Trophoblast cell (in vitro differentiated cells and primary cell): Measurements from ENCODE around the gene ELAVL1.
A peak's percentile ranks its signal among the peaks of the same experiment; 100 is the strongest.

ENCODE experiments used
- DNase-seq, 2 donors: peaks; one replicate each; pipeline ENCODE4 v3.0.0-alpha.2; 2016
- H2AFZ ChIP-seq: 2 replicates; pipeline ENCODE4 v1.6.1; 2013; ENCODE audit warnings: low read length, moderate library complexity, mild to moderate bottlenecking; ENCODE audit not compliant: insufficient read depth, poor library complexity
- H2AK5ac ChIP-seq: 2 replicates; pipeline ENCODE4 v1.6.1; 2013; ENCODE audit warnings: mild to moderate bottlenecking, low read length
- H2BK120ac ChIP-seq: 2 replicates; pipeline ENCODE4 v1.6.1; 2013; ENCODE audit warnings: low read length, mild to moderate bottlenecking, moderate library complexity; ENCODE audit not compliant: insufficient read depth, poor library complexity
- H2BK12ac ChIP-seq: 2 replicates; pipeline ENCODE4 v1.6.1; 2013; ENCODE audit warnings: mild to moderate bottlenecking, low read length, moderate library complexity
- H2BK5ac ChIP-seq: 2 replicates; pipeline ENCODE4 v1.6.1; 2013; ENCODE audit warnings: low read length, low read depth, moderate library complexity, mild to moderate bottlenecking; ENCODE audit not compliant: poor library complexity
- H3K14ac ChIP-seq: 2 replicates; pipeline ENCODE4 v1.6.1; 2013; ENCODE audit warnings: mild to moderate bottlenecking, low read length
- H3K18ac ChIP-seq: 2 replicates; pipeline ENCODE4 v1.6.1; 2013; ENCODE audit warnings: mild to moderate bottlenecking, low read length
- H3K23ac ChIP-seq: 2 replicates; pipeline ENCODE4 v1.6.1; 2013; ENCODE audit warnings: low read length
- H3K27ac ChIP-seq: 2 replicates; pipeline ENCODE4 v1.5.1; 2013; ENCODE audit warnings: low read depth, mild to moderate bottlenecking, inconsistent platforms, low read length, moderate library complexity
- H3K27me3 ChIP-seq: 2 replicates; pipeline ENCODE4 v1.6.1; 2013; ENCODE audit warnings: inconsistent platforms, mild to moderate bottlenecking, low read length, moderate library complexity; ENCODE audit not compliant: insufficient read depth
- H3K36me3 ChIP-seq, 2 experiments: 1 replicate in 1 of 2; 2 replicates in 1 of 2; pipeline ENCODE4 v1.6.1; 2013; ENCODE audit warnings: low read length in 2 of 2, mild to moderate bottlenecking in 2 of 2, moderate library complexity in 1 of 2; ENCODE audit not compliant: insufficient read depth in 2 of 2, control insufficient read depth in 1 of 2
- H3K4ac ChIP-seq: 2 replicates; pipeline ENCODE4 v1.6.1; 2013; ENCODE audit warnings: low read depth, mild to moderate bottlenecking, low read length, moderate library complexity
- H3K4me1 ChIP-seq, 2 experiments: 1 replicate in 1 of 2; 2 replicates in 1 of 2; pipeline ENCODE4 v1.6.1; 2013; ENCODE audit warnings: low read length in 2 of 2, mild to moderate bottlenecking in 2 of 2, moderate library complexity in 1 of 2; ENCODE audit not compliant: insufficient read depth in 2 of 2, control insufficient read depth in 1 of 2
- H3K4me2 ChIP-seq: 2 replicates; pipeline ENCODE4 v1.6.1; 2013; ENCODE audit warnings: inconsistent platforms, mild to moderate bottlenecking, low read length, moderate library complexity
- H3K4me3 ChIP-seq: 2 replicates; pipeline ENCODE4 v1.5.1; 2013; ENCODE audit warnings: mild to moderate bottlenecking, low read depth, low read length, inconsistent platforms
- H3K79me1 ChIP-seq: one replicate; pipeline ENCODE4 v1.6.1; 2013; ENCODE audit warnings: low read length
- H3K79me2 ChIP-seq: 2 replicates; pipeline ENCODE4 v1.6.1; 2013; ENCODE audit warnings: low read length, mild to moderate bottlenecking; ENCODE audit not compliant: control insufficient read depth, insufficient read depth, poor library complexity
- H3K9ac ChIP-seq: 2 replicates; pipeline ENCODE4 v1.6.1; 2013; ENCODE audit warnings: mild to moderate bottlenecking, low read length
- H3K9me3 ChIP-seq: 2 replicates; pipeline ENCODE4 v1.6.1; 2013; ENCODE audit warnings: low read depth, mild to moderate bottlenecking, control low read depth, inconsistent platforms, low read length; ENCODE audit not compliant: insufficient read depth
- H4K12ac ChIP-seq: 2 replicates; pipeline ENCODE4 v1.6.1; 2013; ENCODE audit warnings: low read depth, mild to moderate bottlenecking, low read length, moderate library complexity
- H4K8ac ChIP-seq: 2 replicates; pipeline ENCODE4 v1.6.1; 2013; ENCODE audit warnings: low read depth, mild to moderate bottlenecking, low read length, moderate library complexity
- H4K91ac ChIP-seq: one replicate; pipeline ENCODE4 v1.6.1; 2013; ENCODE audit warnings: low read depth, mild to moderate bottlenecking, low read length, moderate library complexity
- WGBS: extraction: QIAGEN DNeasy Blood & Tissue Kit; methylation state at CpG from one replicate; pipeline ENCODE4 v1.1.7; 2013; ENCODE audit warnings: missing lambda C conversion rate; ENCODE audit not compliant: insufficient read length, insufficient coverage; ENCODE audit errors: extremely low coverage; 5-methylcytosine and 5-hydroxymethylcytosine counted together

ELAVL1 gene

GRCh38 chr19:7985481-7985911 is 19.9 kb downstream of the ELAVL1 start:
- Histone ChIP-seq H3K9ac (no peak overlapping the region), H4K8ac (no peak overlapping the region), H3K14ac (no peak overlapping the region), H3K4ac (peak overlapping the region; percentile 18), H2BK12ac (no peak overlapping the region), H3K4me2 (no peak overlapping the region), H3K79me1 (peaks cover 7% of the 10 kb centered on the region), H3K27me3 (no peaks in the 10 kb centered on the region), H2BK5ac (no peak overlapping the region), H3K18ac (no peak overlapping the region), H3K23ac (no peak overlapping the region), H3K27ac (no peak overlapping the region), H3K9me3 (peaks cover 1% of the 10 kb centered on the region), H3K4me1 (peaks cover 18 to 24% of the 10 kb centered on the region in 2 experiments), H2AK5ac (no peak overlapping the region), H3K79me2 (peaks cover 10% of the 10 kb centered on the region), H3K36me3 (peaks cover 73 to 78% of the 10 kb centered on the region in 2 experiments), H2AFZ (no peak overlapping the region), H2BK120ac (no peak overlapping the region), H4K91ac (no peak overlapping the region), H3K4me3 (no peak overlapping the region), H4K12ac (no peak overlapping the region)
- no peak for DNase-seq
- no CpG with 5 or more reads among the region's 7 CpGs for WGBS

- Histone ChIP-seq H3K4me2 (no peak overlapping the region), H3K4ac (peak overlapping the region; percentile 2), H4K12ac (no peak overlapping the region), H3K27me3 (no peaks in the 10 kb centered on the region), H3K36me3 (peaks cover 83 to 87% of the 10 kb centered on the region in 2 experiments), H3K14ac (no peak overlapping the region), H4K8ac (no peak overlapping the region), H2BK5ac (no peak overlapping the region), H3K79me1 (peaks cover 7% of the 10 kb centered on the region), H2BK120ac (no peak overlapping the region), H2AFZ (no peak overlapping the region), H3K27ac (no peak overlapping the region), H2BK12ac (no peak overlapping the region), H4K91ac (no peak overlapping the region), H3K18ac (no peak overlapping the region), H3K4me1 (peaks cover 13 to 21% of the 10 kb centered on the region in 2 experiments), H2AK5ac (no peak overlapping the region), H3K23ac (no peak overlapping the region), H3K9me3 (peaks cover 1% of the 10 kb centered on the region), H3K9ac (no peak overlapping the region), H3K79me2 (peaks cover 10% of the 10 kb centered on the region), H3K4me3 (no peak overlapping the region)
- DNase-seq, result no peak
- WGBS, result no CpG with 5 or more reads among the region's 14 CpGs
Measured at GRCh38 chr19:7983995-7984837, 21.2 kb downstream of the ELAVL1 start.

DNA sequence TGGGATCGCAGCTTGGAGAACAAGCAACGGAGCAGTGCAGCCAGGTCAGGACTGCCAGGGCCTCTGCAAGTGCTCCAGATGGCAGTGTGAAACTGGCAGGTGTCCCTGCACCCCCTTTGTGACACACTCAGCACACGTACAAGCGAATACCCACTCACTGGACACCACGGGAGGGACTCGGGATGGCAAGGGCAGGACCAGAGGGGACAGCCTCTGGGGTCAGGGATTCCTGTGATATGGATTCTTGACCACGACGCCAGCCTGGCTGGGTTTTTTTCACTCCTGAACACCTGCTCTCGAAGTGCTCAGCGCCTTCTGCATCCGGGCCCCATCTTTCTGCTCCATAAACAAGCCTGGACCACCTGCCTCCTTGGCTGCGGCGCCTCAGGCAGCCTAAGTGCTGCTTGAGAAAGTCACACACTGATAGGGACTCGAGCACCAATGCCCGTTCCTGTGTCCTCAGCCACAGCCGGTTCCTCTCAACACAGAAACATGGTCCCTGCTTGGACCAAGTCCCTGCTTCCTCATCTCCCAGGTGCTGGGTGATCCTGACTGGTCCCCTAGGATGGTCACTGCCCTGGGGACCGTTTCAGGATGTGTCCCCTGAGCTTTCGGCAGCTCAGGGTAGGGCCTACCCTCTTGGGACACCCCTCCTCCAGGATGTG is 22.0 kb downstream of the ELAVL1 start:
- Histone ChIP-seq H2BK5ac (no peak overlapping the region), H3K4ac (no peak overlapping the region), H3K36me3 (peaks cover 85 to 89% of the 10 kb centered on the region in 2 experiments), H3K4me2 (no peak overlapping the region), H4K12ac (no peak overlapping the region), H4K8ac (no peak overlapping the region), H3K27me3 (no peaks in the 10 kb centered on the region), H3K9ac (no peak overlapping the region), H3K23ac (no peak overlapping the region), H2AFZ (no peak overlapping the region), H3K4me3 (no peak overlapping the region), H2AK5ac (no peak overlapping the region), H3K18ac (no peak overlapping the region), H3K9me3 (peaks cover 1% of the 10 kb centered on the region), H3K79me1 (peaks cover under 1% of the 10 kb centered on the region), H3K27ac (no peak overlapping the region), H3K14ac (no peak overlapping the region), H2BK120ac (no peak overlapping the region), H3K79me2 (peaks cover 5% of the 10 kb centered on the region), H4K91ac (no peak overlapping the region), H2BK12ac (no peak overlapping the region), H3K4me1 (peaks cover 5 to 14% of the 10 kb centered on the region in 2 experiments)
- DNase-seq, result no peak
- WGBS, result no CpG with 5 or more reads among the region's 18 CpGs

DNA sequence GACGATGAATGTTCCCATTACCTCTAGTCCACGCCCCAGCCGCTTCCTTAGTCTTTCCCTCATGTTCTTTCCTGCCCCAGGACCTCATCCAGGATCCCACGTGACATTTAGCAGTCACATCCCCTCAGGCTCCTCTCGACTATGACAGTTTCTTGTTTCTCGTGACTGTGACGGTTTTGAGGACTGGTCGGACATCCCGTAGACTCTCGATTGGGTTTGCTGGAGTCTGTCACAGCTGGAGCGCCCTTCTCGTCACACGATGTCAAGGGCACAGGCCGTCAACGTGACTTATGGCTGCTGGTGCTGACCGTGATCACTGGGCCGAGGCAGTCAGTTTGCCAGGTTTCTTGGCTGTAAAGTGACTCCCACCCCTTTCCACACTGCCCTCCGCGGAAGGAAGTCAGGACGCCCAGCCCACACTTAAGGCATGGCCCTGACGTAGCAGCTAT is 22.8 kb downstream of the ELAVL1 start:
- Histone ChIP-seq H2BK120ac (no peak overlapping the region), H3K79me1 (no peaks in the 10 kb centered on the region), H3K18ac (no peak overlapping the region), H3K9me3 (peaks cover 1% of the 10 kb centered on the region), H3K4me2 (no peak overlapping the region), H4K8ac (no peak overlapping the region), H4K12ac (no peak overlapping the region), H3K9ac (no peak overlapping the region), H2BK5ac (no peak overlapping the region), H3K79me2 (peaks cover 3% of the 10 kb centered on the region), H2AFZ (no peak overlapping the region), H2BK12ac (no peak overlapping the region), H4K91ac (no peak overlapping the region), H3K23ac (no peak overlapping the region), H3K27ac (no peak overlapping the region), H3K4ac (no peak overlapping the region), H3K36me3 (peaks cover 84 to 89% of the 10 kb centered on the region in 2 experiments), H3K14ac (no peak overlapping the region), H2AK5ac (no peak overlapping the region), H3K4me1 (peaks cover 4 to 7% of the 10 kb centered on the region in 2 experiments), H3K27me3 (no peaks in the 10 kb centered on the region), H3K4me3 (no peak overlapping the region)
- peak in 1 of 2 donors; percentile 61 for DNase-seq
- WGBS, result no CpG with 5 or more reads among the region's 21 CpGs
